T-helper 2 cell treated with Interferon-gamma antibody and Interleukin-4, amounts not matched to agents 100 ng/mL and 5 ng/mL, for 36 hours (primary cell): ENCODE results near the gene PRELID1. TPM values are rescaled to one million over a fixed set of nuclear protein-coding genes. Genes with fewer than 3 reads are reported as not detected.
"Not testable (repeated sequence)": the region's sequence is repeated elsewhere in the genome, so short reads cannot be mapped to it uniquely, and the experiment has no call there.

Experiments used
- intact Hi-C: fragments of 100-400 bp; cut with micrococcal nuclease; formaldehyde crosslinking; loops from one replicate; pipeline ENCODE4 v1.15.1; 2023
- total RNA-seq: library from RNA; stranded (reverse); gene quantifications from 2 replicates; pipeline ENCODE4 v1.2.3, GENCODE V29; 2022

The PRELID1 gene
- total RNA-seq, 1 donor from 2014 or later, result 189 TPM

- intact Hi-C loops, result no loop called here
Measured at GRCh38 chr5:177334781-177335700, 31.4 kb downstream of the PRELID1 start.

GRCh38 chr5:177335701-177336065 lies 32.1 kb downstream of the PRELID1 start:
- intact Hi-C loops, result no loop called here

GRCh38 chr5:177336112-177336511 lies 32.5 kb downstream of the PRELID1 start:
- intact Hi-C loops, result no loop called here

- intact Hi-C loops, result no loop called here
Measured at GRCh38 chr5:177336603-177337494, 33.2 kb downstream of the PRELID1 start.

- intact Hi-C loops, result no loop called here
Measured at GRCh38 chr5:177338251-177339106, 34.9 kb downstream of the PRELID1 start.

- intact Hi-C loops, result no loop called here
Measured at GRCh38 chr5:177339107-177339638, 35.6 kb downstream of the PRELID1 start.

GRCh38 chr5:177343000-177343399 lies 39.4 kb downstream of the PRELID1 start:
- intact Hi-C loops, result not testable (repeated sequence)

GRCh38 chr5:177343777-177344176 lies 40.2 kb downstream of the PRELID1 start:
- intact Hi-C loops, result no loop called here

- intact Hi-C loops, result no loop called here
Measured at GRCh38 chr5:177344891-177345290, 41.3 kb downstream of the PRELID1 start.

- intact Hi-C loops, result no loop called here
Measured at GRCh38 chr5:177346820-177347219, 43.2 kb downstream of the PRELID1 start.

GRCh38 chr5:177347699-177348098 lies 44.1 kb downstream of the PRELID1 start:
- intact Hi-C loops, result no loop called here

GRCh38 chr5:177349362-177349647 lies 45.7 kb downstream of the PRELID1 start:
- intact Hi-C loops, result no loop called here

GRCh38 chr5:177349762-177350161 lies 46.2 kb downstream of the PRELID1 start:
- intact Hi-C loops, result no loop called here

GRCh38 chr5:177350776-177351391 lies 47.3 kb downstream of the PRELID1 start:
- intact Hi-C loops, result loop anchor here (1.0 kb wide), 2 partner anchors 39 to 104 kb away; no protein-coding TSS in a partner anchor

- intact Hi-C loops, result loop anchor here (1.0 kb wide), 3 partner anchors 39 to 104 kb away; partner anchors contain the start of gene GRK6
Measured at GRCh38 chr5:177351392-177352329, 48.1 kb downstream of the PRELID1 start, which contains the start of gene LMAN2. Gene LMAN2 (minus strand): TSS chr5:177351668. CDS start chr5:177351647, 21 bp downstream.

GRCh38 chr5:177353093-177353492 lies 49.5 kb downstream of the PRELID1 start:
- intact Hi-C loops, result no loop called here

GRCh38 chr5:177354256-177354655 lies 50.7 kb downstream of the PRELID1 start:
- intact Hi-C loops, result no loop called here

- intact Hi-C loops, result loop anchor here (5.0 kb wide), 1 partner anchor 48 kb away; the partner anchor contains the start of gene PFN3
Measured at GRCh38 chr5:177354711-177355110, 51.1 kb downstream of the PRELID1 start.
